Ishikawa (cell line): ENCODE results near the gene SLC13A4.

Source experiments
- CREB1 ChIP-seq: IDR thresholded peaks from 2 replicates; pipeline ENCODE4 v1.6.1; 2012; ENCODE audit warnings: low read depth
- EGR1 ChIP-seq: IDR thresholded peaks from 2 replicates; pipeline ENCODE4 v1.6.1; 2012
- EP300 ChIP-seq: IDR thresholded peaks from 2 replicates; pipeline ENCODE4 v1.6.1; 2012; ENCODE audit warnings: borderline replicate concordance
- TCF12 ChIP-seq: IDR thresholded peaks from 2 replicates; pipeline ENCODE4 v1.6.1; 2012; ENCODE audit warnings: low read depth

- TF ChIP-seq EP300 = no peak
- TF ChIP-seq CREB1 = no peak
- TF ChIP-seq TCF12 = no peak
- TF ChIP-seq EGR1 = no peak
These were observed 66.5 kb downstream of the SLC13A4 start for GRCh38 chr7:135661311-135662122.
